Loucy (cell line): ENCODE data around the gene MCF2L.

Experiments
- H2AFZ ChIP-seq: fragments of 200-600 bp; sonication (generic); 2 replicates; pipeline ENCODE4 v1.6.0; 2016; ENCODE audit warnings: antibody characterized with exemption, mild to moderate bottlenecking, low read length, moderate library complexity
- H3F3A ChIP-seq: fragments of 200-600 bp; 2 replicates; pipeline ENCODE4 v1.6.0; 2016; ENCODE audit warnings: antibody characterized with exemption, low read depth, mild to moderate bottlenecking
- H3K27me3 ChIP-seq: fragments of 200-600 bp; sonication (generic); 2 replicates; pipeline ENCODE4 v1.6.1; 2014; ENCODE audit warnings: low read length, mild to moderate bottlenecking; ENCODE audit not compliant: insufficient read depth, poor library complexity, severe bottlenecking
- H3K36me3 ChIP-seq: fragments of 200-600 bp; sonication (generic); 2 replicates; pipeline ENCODE4 v1.6.1; 2016; ENCODE audit warnings: low read length; ENCODE audit not compliant: insufficient read depth
- H3K4me1 ChIP-seq: fragments of 200-600 bp; sonication (generic); 2 replicates; pipeline ENCODE4 v1.5.1; 2014; ENCODE audit warnings: low read length, mild to moderate bottlenecking; ENCODE audit not compliant: insufficient read depth, poor library complexity, severe bottlenecking
- H3K4me2 ChIP-seq: fragments of 200-600 bp; sonication (generic); 2 replicates; pipeline ENCODE4 v1.6.0; 2014; ENCODE audit warnings: antibody characterized with exemption, low read length, low read depth, mild to moderate bottlenecking; ENCODE audit not compliant: poor library complexity, severe bottlenecking
- H3K4me3 ChIP-seq: fragments of 200-600 bp; sonication (generic); 2 replicates; pipeline ENCODE4 v1.5.1; 2014; ENCODE audit warnings: low read length, mild to moderate bottlenecking, mixed read lengths; ENCODE audit not compliant: poor library complexity, severe bottlenecking
- H3K79me2 ChIP-seq: fragments of 200-600 bp; sonication (generic); 2 replicates; pipeline ENCODE4 v1.6.1; 2014; ENCODE audit warnings: low read length; ENCODE audit not compliant: insufficient read depth
- H3K9ac ChIP-seq: fragments of 200-600 bp; sonication (generic); 2 replicates; pipeline ENCODE4 v1.6.0; 2014; ENCODE audit warnings: mild to moderate bottlenecking, low read depth, low read length, moderate library complexity; ENCODE audit not compliant: poor library complexity, severe bottlenecking
- H3K9me2 ChIP-seq: fragments of 200-600 bp; sonication (generic); replicated peaks from 2 replicates; pipeline ENCODE4 v1.6.1; 2016; ENCODE audit warnings: low read depth, low read length, mixed read lengths
- H3K9me3 ChIP-seq: fragments of 200-600 bp; sonication (generic); 2 replicates; pipeline ENCODE4 v1.6.1; 2014; ENCODE audit warnings: mild to moderate bottlenecking, antibody characterized with exemption, low read length, low read depth; ENCODE audit not compliant: insufficient read depth
- H4K20me1 ChIP-seq: fragments of 200-600 bp; sonication (generic); 2 replicates; pipeline ENCODE4 v1.6.0; 2014; ENCODE audit warnings: antibody characterized with exemption, low read length, mild to moderate bottlenecking; ENCODE audit not compliant: insufficient read depth, poor library complexity, severe bottlenecking
- EZH2phosphoT487 ChIP-seq: fragments of 200-600 bp; IDR thresholded peaks from 2 replicates; pipeline ENCODE4 v1.6.1; 2018; ENCODE audit warnings: antibody characterized with exemption, mild to moderate bottlenecking, moderate library complexity, borderline replicate concordance
- TF ChIP-seq, protein P1 (sequence below): fragments of 200-600 bp; sonication (generic); conservative IDR thresholded peaks from 2 replicates; pipeline ENCODE4 v1.5.1; 2014; ENCODE audit warnings: mild to moderate bottlenecking, antibody characterized with exemption, low read length

The MCF2L gene

DNA sequence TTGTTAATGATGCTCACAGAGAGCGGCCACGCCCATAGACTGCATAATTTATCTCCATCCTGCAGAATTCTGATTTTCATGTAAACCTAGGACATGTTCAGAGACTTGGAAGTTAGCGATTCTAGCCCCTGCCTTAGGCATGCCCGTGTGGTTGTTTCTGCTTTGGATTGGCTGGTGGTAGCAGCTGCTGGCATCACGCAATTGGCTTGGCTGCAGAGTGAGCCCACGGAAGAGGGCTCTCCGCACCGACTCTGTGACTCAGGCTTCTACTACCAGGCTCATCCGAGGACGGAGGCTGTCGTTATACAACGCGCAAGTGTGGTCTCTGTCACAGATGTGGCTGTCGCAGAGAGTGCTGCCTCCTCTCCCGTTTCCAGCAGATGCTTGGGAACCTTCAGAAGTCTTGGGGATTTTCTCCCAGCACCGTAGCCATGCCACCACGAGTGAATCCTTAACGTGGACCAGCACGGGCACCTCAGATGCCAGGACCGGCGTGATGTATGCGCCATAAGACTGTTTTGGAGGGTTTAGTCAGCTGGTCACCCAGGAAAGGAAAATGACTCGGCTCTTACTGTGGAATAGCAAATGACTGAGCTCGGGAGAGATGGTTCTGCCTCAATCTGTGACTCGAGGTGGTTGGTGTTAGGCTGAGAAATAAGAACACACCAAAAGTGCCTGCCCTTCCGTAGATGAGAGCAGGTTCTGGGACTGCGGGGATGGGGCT lies 75.5 kb downstream of the MCF2L start:
- no peak overlapping the region for H3K4me2 ChIP-seq
- H2AFZ ChIP-seq = no peak overlapping the region
- TF ChIP-seq, protein P1, sequence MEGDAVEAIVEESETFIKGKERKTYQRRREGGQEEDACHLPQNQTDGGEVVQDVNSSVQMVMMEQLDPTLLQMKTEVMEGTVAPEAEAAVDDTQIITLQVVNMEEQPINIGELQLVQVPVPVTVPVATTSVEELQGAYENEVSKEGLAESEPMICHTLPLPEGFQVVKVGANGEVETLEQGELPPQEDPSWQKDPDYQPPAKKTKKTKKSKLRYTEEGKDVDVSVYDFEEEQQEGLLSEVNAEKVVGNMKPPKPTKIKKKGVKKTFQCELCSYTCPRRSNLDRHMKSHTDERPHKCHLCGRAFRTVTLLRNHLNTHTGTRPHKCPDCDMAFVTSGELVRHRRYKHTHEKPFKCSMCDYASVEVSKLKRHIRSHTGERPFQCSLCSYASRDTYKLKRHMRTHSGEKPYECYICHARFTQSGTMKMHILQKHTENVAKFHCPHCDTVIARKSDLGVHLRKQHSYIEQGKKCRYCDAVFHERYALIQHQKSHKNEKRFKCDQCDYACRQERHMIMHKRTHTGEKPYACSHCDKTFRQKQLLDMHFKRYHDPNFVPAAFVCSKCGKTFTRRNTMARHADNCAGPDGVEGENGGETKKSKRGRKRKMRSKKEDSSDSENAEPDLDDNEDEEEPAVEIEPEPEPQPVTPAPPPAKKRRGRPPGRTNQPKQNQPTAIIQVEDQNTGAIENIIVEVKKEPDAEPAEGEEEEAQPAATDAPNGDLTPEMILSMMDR = no peak
- no peak for TF ChIP-seq EZH2phosphoT487
- no peaks in the 10 kb centered on the region for H3K36me3 ChIP-seq
- H3K9ac ChIP-seq = no peak overlapping the region
- H3K9me3 ChIP-seq = no peaks in the 10 kb centered on the region
- H3K9me2 ChIP-seq = no peaks in the 10 kb centered on the region
- no peak overlapping the region for H3K4me3 ChIP-seq
- H3K79me2 ChIP-seq = no peaks in the 10 kb centered on the region
- no peaks in the 10 kb centered on the region for H4K20me1 ChIP-seq
- no peaks in the 10 kb centered on the region for H3F3A ChIP-seq
- H3K27me3 ChIP-seq = no peaks in the 10 kb centered on the region
- no peaks in the 10 kb centered on the region for H3K4me1 ChIP-seq

DNA sequence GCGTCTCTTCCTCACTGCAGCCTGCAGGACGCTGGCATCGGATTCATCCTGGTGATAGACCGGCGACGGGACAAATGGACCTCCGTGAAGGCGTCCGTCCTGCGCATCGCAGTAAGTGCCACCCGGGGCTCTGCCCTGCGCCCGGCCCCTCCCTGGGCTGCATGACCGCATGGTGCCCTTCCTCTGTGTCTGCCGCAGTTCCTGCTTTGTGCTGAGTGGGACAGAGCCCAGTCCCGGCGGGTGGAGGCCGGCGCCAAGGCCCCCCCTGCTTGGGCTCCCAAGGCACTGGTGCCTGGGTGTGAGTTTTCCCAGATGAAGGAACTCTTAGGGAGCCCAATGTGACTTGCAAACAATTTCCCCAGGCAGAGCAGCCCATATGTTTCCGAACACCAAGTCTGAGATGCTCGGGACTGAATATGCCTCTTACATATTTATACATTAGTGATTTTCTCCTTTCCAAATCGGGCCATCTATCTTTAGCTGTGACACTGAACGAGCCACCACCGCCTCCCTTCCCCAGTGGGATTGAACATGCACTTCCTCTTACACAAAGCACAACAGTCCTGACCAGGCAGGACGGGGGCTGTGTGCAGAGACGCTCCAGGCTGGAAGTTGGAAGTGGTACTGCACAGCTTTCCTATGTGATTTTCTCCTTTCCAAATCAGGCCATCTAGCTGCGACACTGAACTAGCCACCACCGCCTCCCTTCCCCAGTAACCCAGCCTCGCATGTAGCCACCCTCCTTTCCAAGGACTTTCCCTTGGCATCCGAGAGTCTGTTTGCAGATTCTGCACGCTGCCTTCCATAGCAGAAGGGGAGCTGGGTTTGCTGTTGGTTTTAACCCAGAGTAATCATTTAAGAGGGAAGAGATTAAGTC lies 76.5 kb downstream of the MCF2L start:
- no peak overlapping the region for H3K4me2 ChIP-seq
- no peaks in the 10 kb centered on the region for H3K36me3 ChIP-seq

DNA sequence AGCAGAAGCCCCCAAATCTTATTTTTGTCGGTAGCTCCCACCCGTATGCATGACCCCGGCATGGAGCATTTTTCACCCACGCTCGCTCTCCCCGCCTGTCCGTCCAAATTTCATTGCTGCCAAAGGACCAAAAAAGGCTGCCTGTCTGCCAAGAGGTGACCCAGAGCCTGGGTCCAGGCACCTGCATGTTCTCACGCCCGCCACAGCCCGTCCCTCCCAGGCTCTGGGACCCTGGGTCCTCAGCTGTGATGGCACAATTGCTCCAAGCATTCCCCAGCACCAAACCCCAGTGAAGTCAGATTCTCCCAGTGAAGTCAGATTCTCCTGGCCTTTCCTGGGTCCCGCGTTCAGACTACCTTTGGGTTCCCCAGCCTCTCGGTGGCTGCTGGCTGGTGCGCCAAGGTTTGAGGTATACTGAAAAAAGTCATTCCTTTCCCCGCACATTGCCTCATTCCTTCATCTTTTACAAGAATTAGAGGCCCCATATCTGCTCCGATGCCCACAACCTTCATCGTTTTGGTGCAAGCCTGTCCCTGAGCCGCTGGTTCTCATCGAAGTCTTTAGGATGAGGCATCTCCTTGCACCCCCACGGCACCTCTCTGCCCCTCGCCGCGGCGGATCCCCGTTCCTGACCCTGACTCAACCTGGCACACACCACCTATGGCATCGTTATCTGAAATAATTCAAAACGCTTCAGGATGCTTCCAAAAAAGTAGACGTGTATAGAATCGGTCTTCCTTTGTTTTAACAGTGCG lies 77.3 kb downstream of the MCF2L start:
- H3K4me3 ChIP-seq = no peak overlapping the region
- no peaks in the 10 kb centered on the region for H3K27me3 ChIP-seq

More for the DNA sequence above, 76.5 kb downstream of the MCF2L start:
- Histone ChIP-seq H3K79me2 (no peaks in the 10 kb centered on the region), H3K4me1 (no peaks in the 10 kb centered on the region), H3K9me3 (no peaks in the 10 kb centered on the region), H2AFZ (no peak overlapping the region), H4K20me1 (no peaks in the 10 kb centered on the region), H3K9me2 (no peaks in the 10 kb centered on the region), H3K9ac (no peak overlapping the region), H3K27me3 (no peaks in the 10 kb centered on the region), H3F3A (no peaks in the 10 kb centered on the region), H3K4me3 (no peak overlapping the region)
- TF ChIP-seq, protein P1 = no peak
- no peak for TF ChIP-seq EZH2phosphoT487

More for the DNA sequence above, 77.3 kb downstream of the MCF2L start:
- Histone ChIP-seq H3K9ac (no peak overlapping the region), H3K9me3 (no peaks in the 10 kb centered on the region), H3K9me2 (no peaks in the 10 kb centered on the region), H3K79me2 (no peaks in the 10 kb centered on the region), H4K20me1 (no peaks in the 10 kb centered on the region), H3F3A (no peaks in the 10 kb centered on the region), H3K36me3 (no peaks in the 10 kb centered on the region), H2AFZ (no peak overlapping the region), H3K4me1 (no peaks in the 10 kb centered on the region), H3K4me2 (no peak overlapping the region)
- TF ChIP-seq, protein P1 = no peak
- TF ChIP-seq EZH2phosphoT487 = no peak
